Prostate gland (tissue), 2 donors: ENCODE data around the gene EPB42. TPM values are rescaled to one million over a fixed set of nuclear protein-coding genes. Genes with fewer than 3 reads are reported as not detected.

ENCODE experiments used
- DNase-seq: peaks from one replicate; pipeline ENCODE4 v3.0.0-alpha.2; 2019; ENCODE audit warnings: low spot score
- H3K27ac ChIP-seq, 2 donors: fragments of 200-600 bp; sonication (generic); 2 replicates each; pipeline ENCODE4 v1.5.1; 2017 to 2019
- H3K27me3 ChIP-seq: fragments of 200-600 bp; sonication (generic); replicated peaks from 2 replicates; pipeline ENCODE4 v1.5.1; 2019; ENCODE audit not compliant: insufficient read depth
- H3K36me3 ChIP-seq, 2 donors: fragments of 200-600 bp; sonication (generic); 1 replicate in 1 of 2; 2 replicates in 1 of 2; pipeline versions ENCODE4 v1.5.1 to v1.8.1; 2017 to 2019
- H3K4me1 ChIP-seq: fragments of 200-600 bp; sonication (generic); replicated peaks from 2 replicates; pipeline ENCODE4 v1.5.1; 2019
- H3K4me3 ChIP-seq, 2 donors: fragments of 200-600 bp; sonication (generic); 2 replicates each; pipeline ENCODE4 v1.5.1; 2017 to 2019
- H3K9me3 ChIP-seq: fragments of 200-600 bp; sonication (generic); 2 replicates; pipeline ENCODE4 v1.5.1; 2017
- POLR2A ChIP-seq: fragments of 450-650 bp; IDR thresholded peaks from one replicate; pipeline ENCODE4 v1.6.1; 2016; ENCODE audit warnings: antibody characterized with exemption, mild to moderate bottlenecking
- POLR2AphosphoS5 ChIP-seq: sonication (generic); formaldehyde crosslinking; IDR thresholded peaks from one replicate; pipeline ENCODE4 v1.6.1; 2017; ENCODE audit warnings: antibody characterized with exemption
- WGBS: methylation state at CpG from one replicate; pipeline ENCODE4 v1.1.5; 2018; 5-methylcytosine and 5-hydroxymethylcytosine counted together
- intact Hi-C: fragments of 100-400 bp; cut with DNase I; formaldehyde crosslinking; loops from one replicate; pipeline ENCODE4 v1.14.2; 2022
- total RNA-seq, 2 donors: library from RNA; depleted of rRNA; stranded (reverse); fragments of >200 nt; gene quantifications; one replicate each; pipeline ENCODE4 v1.1.0, GENCODE V29; 2016
- TF ChIP-seq, protein P1 (sequence below), 4 experiments: fragments of 200-600 bp in 2 of 4; fragments of 450-650 bp in 2 of 4; sonication (generic) in 2 of 4; IDR thresholded peaks; 1 replicate in 3 of 4; 2 replicates in 1 of 4; pipeline ENCODE4 v1.5.1; 2016 to 2019; ENCODE audit warnings: antibody characterized with exemption in 4 of 4, mild to moderate bottlenecking in 2 of 4, moderate library complexity in 2 of 4

EPB42 gene
- total RNA-seq, 2 donors from 2014 or later = 1.4 TPM; not detected in 1

DNA sequence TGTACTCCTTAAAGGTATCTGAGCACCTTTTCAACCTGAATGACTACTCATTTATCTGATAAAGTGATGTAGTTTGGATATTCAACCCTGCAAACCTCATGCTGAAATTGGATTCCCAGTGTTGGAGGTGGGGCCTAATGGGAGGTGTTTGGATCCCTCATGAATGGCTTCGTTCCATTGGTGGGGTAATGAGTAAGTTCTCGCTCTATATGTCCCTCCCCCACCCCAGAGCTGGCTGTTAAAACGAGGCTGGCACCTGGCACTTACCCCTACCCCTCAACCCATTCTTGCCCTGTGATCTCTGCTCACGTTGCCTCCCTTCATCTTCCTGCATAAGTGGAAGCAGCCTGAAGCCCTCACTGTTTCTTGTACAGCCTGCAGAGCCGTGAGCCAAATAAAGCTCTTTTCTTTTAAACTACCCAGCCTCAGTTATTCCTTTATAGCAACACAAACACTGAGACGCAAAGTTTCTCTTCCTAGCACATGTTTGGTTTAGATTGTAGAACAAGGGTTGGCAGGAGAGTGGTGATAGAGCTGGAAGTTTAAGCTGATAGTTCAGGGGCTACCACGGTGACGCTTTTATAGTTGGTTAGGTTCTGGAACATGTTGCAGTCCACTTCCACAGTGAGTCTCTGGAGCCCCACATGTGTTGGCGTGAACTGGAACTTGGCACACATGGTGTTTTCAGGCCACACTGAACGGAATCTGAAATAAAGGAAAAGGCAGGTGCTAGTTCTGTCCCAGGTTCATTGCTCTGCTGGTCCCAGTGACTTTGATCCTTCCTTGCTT lies 23.9 kb downstream of the EPB42 start:
- intact Hi-C loops = no loop called here
- H3K36me3 ChIP-seq = peaks cover 0 to 2% of the 10 kb centered on the region in 2 donors
- no peak overlapping the region for H3K27ac ChIP-seq
- DNase-seq = no peak
- H3K4me3 ChIP-seq = no peak overlapping the region
- H3K27me3 ChIP-seq = no peaks in the 10 kb centered on the region
- WGBS = 85% methylated on average over 10 of the region's 10 CpGs
- TF ChIP-seq POLR2A (no peak), POLR2AphosphoS5 (no peak)
- TF ChIP-seq, protein P1, sequence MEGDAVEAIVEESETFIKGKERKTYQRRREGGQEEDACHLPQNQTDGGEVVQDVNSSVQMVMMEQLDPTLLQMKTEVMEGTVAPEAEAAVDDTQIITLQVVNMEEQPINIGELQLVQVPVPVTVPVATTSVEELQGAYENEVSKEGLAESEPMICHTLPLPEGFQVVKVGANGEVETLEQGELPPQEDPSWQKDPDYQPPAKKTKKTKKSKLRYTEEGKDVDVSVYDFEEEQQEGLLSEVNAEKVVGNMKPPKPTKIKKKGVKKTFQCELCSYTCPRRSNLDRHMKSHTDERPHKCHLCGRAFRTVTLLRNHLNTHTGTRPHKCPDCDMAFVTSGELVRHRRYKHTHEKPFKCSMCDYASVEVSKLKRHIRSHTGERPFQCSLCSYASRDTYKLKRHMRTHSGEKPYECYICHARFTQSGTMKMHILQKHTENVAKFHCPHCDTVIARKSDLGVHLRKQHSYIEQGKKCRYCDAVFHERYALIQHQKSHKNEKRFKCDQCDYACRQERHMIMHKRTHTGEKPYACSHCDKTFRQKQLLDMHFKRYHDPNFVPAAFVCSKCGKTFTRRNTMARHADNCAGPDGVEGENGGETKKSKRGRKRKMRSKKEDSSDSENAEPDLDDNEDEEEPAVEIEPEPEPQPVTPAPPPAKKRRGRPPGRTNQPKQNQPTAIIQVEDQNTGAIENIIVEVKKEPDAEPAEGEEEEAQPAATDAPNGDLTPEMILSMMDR (IDR thresholded peaks at IDR 0.05) = no peak
- no peaks in the 10 kb centered on the region for H3K9me3 ChIP-seq
- H3K4me1 ChIP-seq = no peaks in the 10 kb centered on the region

DNA sequence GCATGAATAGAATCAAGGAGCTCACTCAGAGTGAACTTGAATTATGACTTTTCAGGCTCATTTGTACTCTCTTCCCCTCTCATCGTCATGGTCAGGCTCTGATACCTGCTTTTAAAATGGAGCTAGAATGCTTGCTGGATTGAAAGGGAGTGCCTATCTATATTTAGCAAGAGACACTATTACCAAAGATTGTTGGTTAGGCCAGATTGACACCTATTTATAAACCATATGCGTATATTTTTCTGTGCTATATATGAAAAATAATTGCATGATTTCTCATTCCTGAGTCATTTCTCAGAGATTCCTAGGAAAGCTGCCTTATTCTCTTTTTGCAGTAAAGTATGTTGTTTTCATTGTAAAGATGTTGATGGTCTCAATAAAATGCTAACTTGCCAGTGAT lies 26.0 kb downstream of the EPB42 start:
- no peaks in the 10 kb centered on the region for H3K27me3 ChIP-seq
- no peaks in the 10 kb centered on the region for H3K9me3 ChIP-seq
- intact Hi-C loops = no loop called here
- peaks cover 0 to 2% of the 10 kb centered on the region in 2 donors for H3K36me3 ChIP-seq
- TF ChIP-seq POLR2AphosphoS5 = no peak
- TF ChIP-seq, protein P1 (IDR thresholded peaks at IDR 0.05) = no peak
- no peak for TF ChIP-seq POLR2A
- peaks cover 4% of the 10 kb centered on the region for H3K4me1 ChIP-seq
- no peak for DNase-seq
- WGBS = 89% methylated on average over 2 of the region's 2 CpGs
- H3K27ac ChIP-seq = no peak overlapping the region
- H3K4me3 ChIP-seq = no peak overlapping the region

DNA sequence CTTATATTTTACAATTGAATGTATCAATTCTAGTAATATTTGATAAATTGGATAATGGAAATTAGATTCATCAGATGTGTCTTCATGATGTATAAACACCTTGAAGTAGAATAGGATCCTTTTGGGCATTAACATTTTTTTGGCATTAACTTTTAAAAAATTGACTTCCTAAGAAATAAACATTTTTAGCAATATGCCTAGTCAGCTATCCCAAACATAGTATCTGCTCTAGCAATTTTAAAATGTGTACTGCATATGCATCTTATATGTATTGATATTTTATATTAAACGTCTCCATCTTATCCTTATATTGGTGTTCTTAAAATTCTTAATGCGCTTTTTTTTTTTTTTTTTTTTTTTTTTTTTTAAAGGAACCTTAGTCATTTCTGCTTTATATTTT lies 27.1 kb downstream of the EPB42 start:
- intact Hi-C loops = no loop called here
- no peaks in the 10 kb centered on the region for H3K9me3 ChIP-seq
- no peak overlapping the region for H3K27ac ChIP-seq
- no peak for DNase-seq
- TF ChIP-seq, protein P1 (IDR thresholded peaks at IDR 0.05) = no peak
- no peak for TF ChIP-seq POLR2AphosphoS5
- TF ChIP-seq POLR2A = no peak
- no peak overlapping the region for H3K4me3 ChIP-seq
- H3K36me3 ChIP-seq = peaks cover 0 to 2% of the 10 kb centered on the region in 2 donors
- H3K4me1 ChIP-seq = peaks cover 4% of the 10 kb centered on the region
- WGBS = 97% methylated on average over 2 of the region's 2 CpGs
- H3K27me3 ChIP-seq = no peaks in the 10 kb centered on the region

DNA sequence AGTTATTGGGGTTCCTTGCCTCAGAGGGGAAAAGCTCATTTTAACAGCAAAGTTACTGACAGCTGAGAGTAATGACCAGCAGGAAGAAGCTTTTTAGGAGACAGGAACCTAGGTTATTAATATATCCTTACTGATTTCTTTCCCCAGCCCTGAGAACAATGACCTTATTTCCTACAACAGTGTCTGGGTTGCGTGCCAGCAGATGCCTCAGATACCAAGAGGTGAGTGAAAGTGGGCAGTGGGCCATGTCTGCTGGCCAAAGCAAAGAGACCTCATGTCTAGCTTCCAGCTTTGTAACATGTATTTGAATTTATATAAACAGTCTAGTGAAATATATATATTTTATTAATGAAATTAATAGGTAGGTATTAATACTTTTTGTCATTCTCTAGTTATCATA lies 30.6 kb downstream of the EPB42 start:
- TF ChIP-seq, protein P1 (IDR thresholded peaks at IDR 0.05) = no peak
- TF ChIP-seq POLR2AphosphoS5 = peak; percentile 9
- Histone ChIP-seq H3K4me3 (no peak overlapping the region), H3K27ac (no peak overlapping the region), H3K36me3 (peaks cover 0 to 2% of the 10 kb centered on the region in 2 donors), H3K27me3 (no peaks in the 10 kb centered on the region), H3K4me1 (peaks cover 10% of the 10 kb centered on the region), H3K9me3 (no peaks in the 10 kb centered on the region)
- WGBS = 52% methylated on average over 1 of the region's 1 CpG
- DNase-seq = peak; percentile 63
- intact Hi-C loops = no loop called here

DNA sequence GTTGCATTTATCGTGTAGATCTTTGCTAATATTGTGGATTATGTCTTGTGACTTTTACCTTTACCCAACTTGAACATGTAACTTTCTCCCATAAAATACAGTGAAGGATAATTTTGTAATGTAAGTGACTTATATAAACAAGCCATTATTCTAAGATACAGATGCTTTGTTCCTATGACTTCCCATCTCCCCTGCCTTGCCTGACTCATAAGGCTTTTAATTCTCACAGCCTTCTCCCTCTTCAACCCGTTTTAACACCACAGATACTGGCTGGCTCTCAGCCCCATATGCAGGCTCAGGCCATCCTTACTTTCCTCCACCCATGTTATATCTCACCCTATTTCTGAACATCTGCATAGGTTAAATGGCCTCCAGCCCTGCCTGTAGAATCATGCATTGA lies 31.5 kb downstream of the EPB42 start:
- H3K9me3 ChIP-seq = no peaks in the 10 kb centered on the region
- no peak overlapping the region for H3K27ac ChIP-seq
- intact Hi-C loops = loop anchor here (5.0 kb wide), 1 partner anchor 57 kb away; the partner anchor contains the start of gene TMEM62
- peaks cover 10% of the 10 kb centered on the region for H3K4me1 ChIP-seq
- 78% methylated on average over 2 of the region's 2 CpGs for WGBS
- H3K4me3 ChIP-seq = no peak overlapping the region
- H3K36me3 ChIP-seq = peaks cover 0 to 2% of the 10 kb centered on the region in 2 donors
- no peak for DNase-seq
- no peaks in the 10 kb centered on the region for H3K27me3 ChIP-seq
- TF ChIP-seq POLR2A (no peak), POLR2AphosphoS5 (no peak)
- TF ChIP-seq, protein P1 (IDR thresholded peaks at IDR 0.05) = no peak
